ENCODE results near the gene TSPAN33. TPM values are rescaled to one million over a fixed set of nuclear protein-coding genes. Genes with fewer than 3 reads are reported as not detected.

TSPAN33 gene
- total RNA-seq, 1 donor from 2014 or later, result 22.2 TPM

DNA sequence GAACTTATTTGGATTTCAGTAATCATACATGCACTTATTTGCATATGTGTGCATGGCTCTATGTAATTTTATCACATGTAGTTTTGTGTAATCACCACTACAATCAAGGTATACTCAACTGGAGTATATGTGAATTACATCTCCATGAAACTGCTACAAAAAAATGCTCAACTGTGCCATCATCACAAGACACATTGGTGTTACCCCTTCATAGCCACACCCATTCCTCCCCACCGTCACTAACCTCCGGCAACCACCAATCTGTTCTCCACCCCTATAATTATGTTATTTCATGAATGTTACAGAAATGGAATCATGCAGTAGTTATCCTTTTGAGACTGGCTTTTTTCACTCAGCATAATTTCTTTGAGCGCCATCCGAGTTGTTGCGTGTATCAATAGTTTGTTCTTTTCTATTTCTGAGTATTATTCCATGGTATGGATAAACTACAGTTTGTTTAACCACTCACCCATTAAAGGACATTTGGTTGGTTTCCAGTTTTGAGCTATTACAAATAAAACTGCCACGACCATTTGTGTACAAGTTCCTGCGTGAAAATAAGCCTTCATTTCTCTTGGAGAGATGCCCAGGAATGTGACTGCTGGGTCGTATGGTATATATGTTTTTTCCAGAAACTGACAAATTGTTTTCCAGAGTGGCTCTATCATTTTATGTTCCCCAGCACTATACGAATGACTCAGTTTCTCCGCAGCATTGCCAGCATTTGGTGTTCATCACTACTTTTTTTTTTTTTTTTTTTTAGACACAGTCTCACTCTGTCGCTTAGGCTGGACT lies 32.6 kb downstream of the TSPAN33 start:
- Mint-ChIP-seq H3K4me3 (ENCODE audit: low read depth) (no peak overlapping the region), H3K36me3 (ENCODE audit: insufficient read depth) (no peaks in the 10 kb centered on the region), H3K4me1 (ENCODE audit: low read depth) (no peaks in the 10 kb centered on the region), H3K27me3 (peaks cover 8% of the 10 kb centered on the region), H3K27ac (no peak overlapping the region), H3K9me3 (ENCODE audit: low read depth) (peaks cover 2% of the 10 kb centered on the region)
- DNase-seq (ENCODE audit: low spot score, unreplicated experiment), result no peak
- TF ChIP-seq, protein P1, sequence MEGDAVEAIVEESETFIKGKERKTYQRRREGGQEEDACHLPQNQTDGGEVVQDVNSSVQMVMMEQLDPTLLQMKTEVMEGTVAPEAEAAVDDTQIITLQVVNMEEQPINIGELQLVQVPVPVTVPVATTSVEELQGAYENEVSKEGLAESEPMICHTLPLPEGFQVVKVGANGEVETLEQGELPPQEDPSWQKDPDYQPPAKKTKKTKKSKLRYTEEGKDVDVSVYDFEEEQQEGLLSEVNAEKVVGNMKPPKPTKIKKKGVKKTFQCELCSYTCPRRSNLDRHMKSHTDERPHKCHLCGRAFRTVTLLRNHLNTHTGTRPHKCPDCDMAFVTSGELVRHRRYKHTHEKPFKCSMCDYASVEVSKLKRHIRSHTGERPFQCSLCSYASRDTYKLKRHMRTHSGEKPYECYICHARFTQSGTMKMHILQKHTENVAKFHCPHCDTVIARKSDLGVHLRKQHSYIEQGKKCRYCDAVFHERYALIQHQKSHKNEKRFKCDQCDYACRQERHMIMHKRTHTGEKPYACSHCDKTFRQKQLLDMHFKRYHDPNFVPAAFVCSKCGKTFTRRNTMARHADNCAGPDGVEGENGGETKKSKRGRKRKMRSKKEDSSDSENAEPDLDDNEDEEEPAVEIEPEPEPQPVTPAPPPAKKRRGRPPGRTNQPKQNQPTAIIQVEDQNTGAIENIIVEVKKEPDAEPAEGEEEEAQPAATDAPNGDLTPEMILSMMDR (IDR thresholded peaks at IDR 0.05; ENCODE audit: unreplicated experiment), result no peak

DNA sequence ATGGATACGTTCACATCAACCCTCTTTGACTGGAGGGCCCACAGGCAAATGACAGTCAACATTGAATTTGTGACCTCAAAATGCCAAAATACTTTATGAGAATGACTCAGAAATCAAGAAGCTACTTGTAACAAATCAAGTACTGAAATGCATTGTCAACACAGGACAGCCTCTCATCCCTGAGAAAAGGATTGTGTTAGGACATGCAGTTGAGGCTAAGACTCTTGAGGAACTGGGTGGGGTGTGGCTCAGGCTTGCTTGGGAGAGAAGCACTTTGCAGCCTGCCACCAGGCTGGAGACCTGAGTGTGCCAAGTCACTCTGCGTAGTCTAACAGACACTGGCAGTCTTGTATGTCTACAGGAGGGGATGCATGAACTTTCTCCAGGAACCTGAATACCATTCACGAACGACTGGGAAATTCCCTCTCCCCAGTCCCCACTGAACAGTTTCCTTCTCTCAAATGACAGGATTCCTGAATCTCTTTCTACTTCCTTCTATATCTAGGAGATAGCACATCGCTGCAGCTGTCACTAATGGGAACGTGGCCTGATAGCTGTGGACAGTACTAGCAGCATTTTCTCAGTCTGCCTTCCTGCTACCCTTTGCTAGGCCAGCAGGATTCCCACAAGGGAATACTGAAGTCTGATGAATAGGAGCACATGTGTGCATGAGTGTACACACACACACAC lies 40.6 kb downstream of the TSPAN33 start:
- TF ChIP-seq, protein P1 (IDR thresholded peaks at IDR 0.05; ENCODE audit: unreplicated experiment), result no peak
- H3K4me1 Mint-ChIP-seq (ENCODE audit: low read depth), result peaks cover 14% of the 10 kb centered on the region
- no peaks in the 10 kb centered on the region for H3K9me3 Mint-ChIP-seq (ENCODE audit: low read depth)
- H3K36me3 Mint-ChIP-seq (ENCODE audit: insufficient read depth), result no peaks in the 10 kb centered on the region
- DNase-seq (ENCODE audit: low spot score, unreplicated experiment), result no peak
- H3K27ac Mint-ChIP-seq, result no peak overlapping the region
- peaks cover 3% of the 10 kb centered on the region for H3K27me3 Mint-ChIP-seq
- no peak overlapping the region for H3K4me3 Mint-ChIP-seq (ENCODE audit: low read depth)

GRCh38 chr7:129186749-129187260 lies 42.3 kb downstream of the TSPAN33 start:
- H3K36me3 Mint-ChIP-seq (ENCODE audit: insufficient read depth), result peaks cover under 1% of the 10 kb centered on the region
- no peak for DNase-seq (ENCODE audit: low spot score, unreplicated experiment)
- H3K27me3 Mint-ChIP-seq, result peaks cover 3% of the 10 kb centered on the region
- no peak overlapping the region for H3K27ac Mint-ChIP-seq
- peaks cover 28% of the 10 kb centered on the region for H3K4me1 Mint-ChIP-seq (ENCODE audit: low read depth)
- TF ChIP-seq, protein P1 (IDR thresholded peaks at IDR 0.05; ENCODE audit: unreplicated experiment), result no peak
- no peaks in the 10 kb centered on the region for H3K9me3 Mint-ChIP-seq (ENCODE audit: low read depth)
- no peak overlapping the region for H3K4me3 Mint-ChIP-seq (ENCODE audit: low read depth)

DNA sequence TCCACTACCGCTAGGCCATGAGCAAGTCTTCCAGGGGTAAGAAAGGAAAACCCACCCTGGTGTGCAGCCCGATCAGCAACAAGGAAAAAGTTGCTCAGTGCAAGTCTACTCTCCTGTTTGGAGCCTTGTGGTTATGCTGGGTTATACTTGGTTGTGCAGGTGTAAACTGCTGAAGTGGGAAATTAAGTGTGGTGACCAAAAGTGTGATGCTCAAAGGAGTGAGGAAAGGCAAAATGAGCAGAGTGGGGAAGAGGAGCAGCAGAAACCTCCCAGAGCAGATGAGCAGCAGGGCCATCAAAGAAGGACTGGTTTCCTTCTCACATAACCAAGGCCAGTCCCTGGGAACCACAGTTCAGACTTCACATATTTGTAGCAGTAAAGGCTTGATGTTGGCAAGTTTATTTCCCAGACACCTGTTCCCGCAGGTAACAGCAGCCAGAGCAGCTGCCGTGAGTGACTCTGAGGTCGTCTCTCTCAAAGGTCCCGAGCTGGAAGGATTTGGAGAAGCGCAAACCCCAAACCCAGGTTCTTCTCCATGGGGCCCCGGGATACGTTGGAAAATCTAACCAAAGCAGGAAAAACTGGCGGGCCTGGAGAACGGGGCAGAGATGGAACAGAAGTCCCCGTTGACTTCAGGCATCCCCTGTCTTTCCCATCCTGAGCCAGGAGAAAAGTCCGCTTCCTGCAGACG lies 43.3 kb downstream of the TSPAN33 start:
- Mint-ChIP-seq H3K4me1 (ENCODE audit: low read depth) (peaks cover 29% of the 10 kb centered on the region), H3K9me3 (ENCODE audit: low read depth) (no peaks in the 10 kb centered on the region), H3K27me3 (peaks cover 3% of the 10 kb centered on the region), H3K4me3 (ENCODE audit: low read depth) (peak overlapping the region; percentile 80), H3K27ac (peak overlapping the region; percentile 95), H3K36me3 (ENCODE audit: insufficient read depth) (peaks cover 3% of the 10 kb centered on the region)
- TF ChIP-seq, protein P1 (IDR thresholded peaks at IDR 0.05; ENCODE audit: unreplicated experiment), result no peak
- DNase-seq (ENCODE audit: low spot score, unreplicated experiment), result no peak

DNA sequence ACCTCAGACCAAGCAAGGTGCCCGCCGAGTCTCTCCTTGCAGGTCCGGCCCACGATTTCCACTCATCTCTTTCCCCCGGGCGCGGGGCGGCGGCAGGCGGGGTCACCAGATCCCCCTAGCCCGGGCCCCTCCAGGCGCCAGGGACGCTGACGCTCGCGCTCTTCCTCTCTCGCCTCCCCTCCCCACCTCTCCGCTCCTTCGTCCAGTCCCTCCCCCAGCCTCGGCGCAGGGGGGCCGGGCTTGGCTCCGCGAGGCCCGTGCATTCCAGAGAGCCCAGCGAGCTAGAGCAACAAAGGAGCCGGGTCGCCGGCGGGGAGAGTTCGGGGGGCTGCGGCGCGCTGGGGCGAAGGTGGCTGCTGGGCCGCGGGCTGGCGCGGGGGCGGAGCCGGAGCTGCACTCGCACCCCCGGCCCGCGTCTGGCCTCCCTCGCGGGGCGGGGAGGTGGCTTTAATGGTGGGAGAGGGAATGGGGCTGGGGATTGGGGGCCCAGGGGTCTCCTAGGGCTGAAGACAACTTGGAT lies 43.9 kb downstream of the TSPAN33 start, which contains the start of gene SMO:
SMO (plus strand) TSS at position 262 of the 520 bp plus-strand sequence. CDS start 519 bp downstream, outside the sequence.
- Mint-ChIP-seq H3K9me3 (ENCODE audit: low read depth) (no peaks in the 10 kb centered on the region), H3K4me3 (ENCODE audit: low read depth) (peak within 1 kb of the TSS; percentile 95), H3K27me3 (peaks cover 3% of the 10 kb centered on the region), H3K4me1 (ENCODE audit: low read depth) (peaks cover 29% of the 10 kb centered on the region), H3K27ac (peak within 1 kb of the TSS; percentile 95), H3K36me3 (ENCODE audit: insufficient read depth) (peaks cover 7% of the 10 kb centered on the region)
- TF ChIP-seq, protein P1 (IDR thresholded peaks at IDR 0.05; ENCODE audit: unreplicated experiment), result no peak
- DNase-seq (ENCODE audit: low spot score, unreplicated experiment), result peak; percentile 83
